ENCODE data around the gene TP53AIP1. TPM values are rescaled to one million over a fixed set of nuclear protein-coding genes. Genes with fewer than 3 reads are reported as not detected.

The TP53AIP1 gene
- total RNA-seq, 1 experiment from 2014 or later: not detected

- Histone ChIP-seq H2BK15ac (ENCODE audit: low read depth, low read length) (no peak overlapping the region), H4K8ac (replicated peaks; ENCODE audit: insufficient read length, low read depth, low read length) (no peak overlapping the region), H3K56ac (ENCODE audit: insufficient read length, low read depth, low read length) (no peak overlapping the region), H2BK20ac (ENCODE audit: low read depth, low read length, poor library complexity, severe bottlenecking) (no peak overlapping the region), H2AFZ (ENCODE audit: low read length) (no peak overlapping the region), H4K20me1 (ENCODE audit: control insufficient read depth, insufficient read depth, insufficient read length) (no peaks in the 10 kb centered on the region), H3K9me3 (ENCODE audit: control insufficient read depth, low read depth, low read length) (no peaks in the 10 kb centered on the region), H3K79me2 (ENCODE audit: insufficient read depth, low read length) (no peaks in the 10 kb centered on the region), H3K4me1 (ENCODE audit: insufficient read depth, low read length) (no peaks in the 10 kb centered on the region), H3K79me1 (ENCODE audit: insufficient read depth, low read depth, low read length, poor library complexity, severe bottlenecking) (no peaks in the 10 kb centered on the region), H3K4me2 (ENCODE audit: insufficient read depth, insufficient read length, low read length) (no peak overlapping the region), H2BK5ac (ENCODE audit: insufficient read length, low read length) (no peak overlapping the region), H3K27ac (ENCODE audit: insufficient read length, low read depth, low read length) (no peak overlapping the region), H3K23ac (ENCODE audit: insufficient read length, low read depth, low read length) (no peak overlapping the region), H3K4ac (ENCODE audit: low read depth, low read length) (no peak overlapping the region), H2AK5ac (ENCODE audit: insufficient read length, low read length) (no peak overlapping the region), H4K5ac (ENCODE audit: insufficient read length, low read depth, low read length) (no peak overlapping the region), H3K27me3 (ENCODE audit: insufficient read depth, low read length) (no peaks in the 10 kb centered on the region), H3K18ac (ENCODE audit: insufficient read length, low read depth, low read length) (no peak overlapping the region), H4K91ac (ENCODE audit: insufficient read length, low read depth, low read length) (no peak overlapping the region), H3K14ac (ENCODE audit: insufficient read depth, low read length) (no peak overlapping the region), H3T11ph (ENCODE audit: low read length) (no peak overlapping the region), H2BK120ac (ENCODE audit: low read depth, low read length, poor library complexity, severe bottlenecking) (no peak overlapping the region), H3K9ac (ENCODE audit: extremely low read depth, insufficient read length, low read length) (no peak overlapping the region), H3K23me2 (ENCODE audit: insufficient read length, low read depth, low read length, poor library complexity, severe bottlenecking) (no peaks in the 10 kb centered on the region), H2BK12ac (ENCODE audit: insufficient read length, low read depth, low read length) (no peak overlapping the region)
- no peak overlapping the region for H3K4me3 Mint-ChIP-seq
- no peak for DNase-seq
- no peaks in the 10 kb centered on the region; a peak in 1 of 7 replicates for H3K36me3 Mint-ChIP-seq (ENCODE audit: insufficient read depth in 1 of 3, low read depth in 3 of 3)
- peaks cover 17% of the 10 kb centered on the region for H3K27me3 Mint-ChIP-seq (ENCODE audit: low read depth)
- no peak for TF ChIP-seq CTCF (conservative IDR thresholded peaks at IDR 0.05)
- no peak overlapping the region for H3K27ac Mint-ChIP-seq
- H3K4me1 Mint-ChIP-seq: no peaks in the 10 kb centered on the region; a peak in 2 of 4 replicates
- no peaks in the 10 kb centered on the region; a peak in 1 of 5 replicates for H3K9me3 Mint-ChIP-seq
- no CpG with 5 or more reads among the region's 2 CpGs for WGBS (ENCODE audit: extremely low coverage, insufficient read length, low lambda C conversion rate)
These were observed 5.1 kb upstream of the TP53AIP1 start for GRCh38 chr11:128947773-128948172.
